Ishikawa (cell line): ENCODE data around the gene COQ10B.

ENCODE experiments used
- CEBPB ChIP-seq: IDR thresholded peaks from 2 replicates; pipeline ENCODE4 v1.6.1; 2012
- CREB1 ChIP-seq: IDR thresholded peaks from 2 replicates; pipeline ENCODE4 v1.6.1; 2012; ENCODE audit warnings: low read depth
- EGR1 ChIP-seq: IDR thresholded peaks from 2 replicates; pipeline ENCODE4 v1.6.1; 2012
- EP300 ChIP-seq: IDR thresholded peaks from 2 replicates; pipeline ENCODE4 v1.6.1; 2012; ENCODE audit warnings: borderline replicate concordance
- FOXM1 ChIP-seq: IDR thresholded peaks from 2 replicates; pipeline ENCODE4 v1.6.1; 2012; ENCODE audit warnings: low read depth, borderline replicate concordance
- MAX ChIP-seq: IDR thresholded peaks from 2 replicates; pipeline ENCODE4 v1.6.1; 2012
- NFIC ChIP-seq: IDR thresholded peaks from 2 replicates; pipeline ENCODE4 v1.6.1; 2012
- RAD21 ChIP-seq: IDR thresholded peaks from 2 replicates; pipeline ENCODE4 v1.6.1; 2012; ENCODE audit warnings: low read depth
- REST ChIP-seq: IDR thresholded peaks from 2 replicates; pipeline ENCODE4 v1.6.1; 2012; ENCODE audit warnings: low read depth, mild to moderate bottlenecking
- TAF1 ChIP-seq: IDR thresholded peaks from 2 replicates; pipeline ENCODE4 v1.6.1; 2012; ENCODE audit warnings: low read depth, mild to moderate bottlenecking
- TEAD4 ChIP-seq: IDR thresholded peaks from 2 replicates; pipeline ENCODE4 v1.6.1; 2012
- USF1 ChIP-seq: IDR thresholded peaks from 2 replicates; pipeline ENCODE4 v1.6.1; 2012
- YY1 ChIP-seq: IDR thresholded peaks from 2 replicates; pipeline ENCODE4 v1.6.1; 2012; ENCODE audit warnings: low read depth

- no peak for TF ChIP-seq EP300
- no peak for TF ChIP-seq RAD21
- no peak for TF ChIP-seq CREB1
- TF ChIP-seq CEBPB, result no peak
- TF ChIP-seq TEAD4, result no peak
- no peak for TF ChIP-seq TAF1
- no peak for TF ChIP-seq FOXM1
- no peak for TF ChIP-seq USF1
- TF ChIP-seq YY1, result no peak
- no peak for TF ChIP-seq REST
- no peak for TF ChIP-seq MAX
- no peak for TF ChIP-seq EGR1
- no peak for TF ChIP-seq NFIC
Observed at GRCh38 chr2:197435598-197436420, 17.5 kb upstream of the COQ10B start.
